ENCODE measurements around the gene MIGA2. TPM values are rescaled to one million over a fixed set of nuclear protein-coding genes. Genes with fewer than 3 reads are reported as not detected.

Gene MIGA2
- total RNA-seq, 1 experiment from 2014 or later = 23.7 TPM

GRCh38 chr9:129007035-129007765 is 29.2 kb upstream of the MIGA2 start:
- H3K9ac ChIP-seq (ENCODE audit: low read length) = no peak overlapping the region
- peak; percentile 25 for ATAC-seq
- H3K36me3 ChIP-seq (ENCODE audit: control insufficient read depth in 1 of 2, insufficient read depth in 2 of 2, low read length in 2 of 2) = peaks cover 14 to 36% of the 10 kb centered on the region in 2 experiments; a peak in 3 of 4 replicates
- no peak overlapping the region for H2AFZ ChIP-seq (ENCODE audit: low read depth, low read length, poor library complexity, severe bottlenecking)
- no peaks in the 10 kb centered on the region for H3K9me3 ChIP-seq (ENCODE audit: control insufficient read depth in 1 of 2, insufficient read depth in 1 of 2, low read depth in 1 of 2, low read length in 2 of 2)
- no peak overlapping the region for H3K4me3 ChIP-seq (replicated peaks in 1 of 2; ENCODE audit: low read depth in 1 of 2, low read length in 2 of 2)
- no peaks in the 10 kb centered on the region for H4K20me1 ChIP-seq (ENCODE audit: insufficient read depth)
- no peaks in the 10 kb centered on the region for H3K79me2 ChIP-seq (ENCODE audit: insufficient read depth, low read length)
- ChIA-PET CTCF (no interaction called here), RAD21 (ENCODE audit: low non-redundant PET in 1 of 2, low total read pairs in 2 of 2, uncharacterized antibody in 2 of 2, unreplicated experiment in 2 of 2) (no interaction called here), POLR2A (no interaction called here)
- intact Hi-C loops (cut with micrococcal nuclease) = no loop called here
- no peaks in the 10 kb centered on the region for H3K27me3 ChIP-seq (ENCODE audit: insufficient read depth, low read length)
- no peak for DNase-seq (ENCODE audit: low read depth, low spot score)
- H3K4me1 ChIP-seq (ENCODE audit: control insufficient read depth in 1 of 2, insufficient read depth in 2 of 2, low read length in 2 of 2) = no peaks in the 10 kb centered on the region
- TF ChIP-seq, protein P1, sequence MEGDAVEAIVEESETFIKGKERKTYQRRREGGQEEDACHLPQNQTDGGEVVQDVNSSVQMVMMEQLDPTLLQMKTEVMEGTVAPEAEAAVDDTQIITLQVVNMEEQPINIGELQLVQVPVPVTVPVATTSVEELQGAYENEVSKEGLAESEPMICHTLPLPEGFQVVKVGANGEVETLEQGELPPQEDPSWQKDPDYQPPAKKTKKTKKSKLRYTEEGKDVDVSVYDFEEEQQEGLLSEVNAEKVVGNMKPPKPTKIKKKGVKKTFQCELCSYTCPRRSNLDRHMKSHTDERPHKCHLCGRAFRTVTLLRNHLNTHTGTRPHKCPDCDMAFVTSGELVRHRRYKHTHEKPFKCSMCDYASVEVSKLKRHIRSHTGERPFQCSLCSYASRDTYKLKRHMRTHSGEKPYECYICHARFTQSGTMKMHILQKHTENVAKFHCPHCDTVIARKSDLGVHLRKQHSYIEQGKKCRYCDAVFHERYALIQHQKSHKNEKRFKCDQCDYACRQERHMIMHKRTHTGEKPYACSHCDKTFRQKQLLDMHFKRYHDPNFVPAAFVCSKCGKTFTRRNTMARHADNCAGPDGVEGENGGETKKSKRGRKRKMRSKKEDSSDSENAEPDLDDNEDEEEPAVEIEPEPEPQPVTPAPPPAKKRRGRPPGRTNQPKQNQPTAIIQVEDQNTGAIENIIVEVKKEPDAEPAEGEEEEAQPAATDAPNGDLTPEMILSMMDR (IDR thresholded peaks at IDR 0.05 in 2 of 3, conservative IDR thresholded peaks at IDR 0.05 in 1 of 3; ENCODE audit: borderline replicate concordance in 1 of 3, insufficient read depth in 1 of 3, low read depth in 2 of 3, low read length in 2 of 3) = no peak
- H3K27ac ChIP-seq (ENCODE audit: low read depth, low read length) = peak overlapping the region; percentile 50
- no TSS peak for BruUV-seq (replicated peaks)
- no peak overlapping the region for H3K4me2 ChIP-seq (ENCODE audit: low read length)
- H3K9me2 ChIP-seq (ENCODE audit: insufficient read depth) = no peaks in the 10 kb centered on the region

DNA sequence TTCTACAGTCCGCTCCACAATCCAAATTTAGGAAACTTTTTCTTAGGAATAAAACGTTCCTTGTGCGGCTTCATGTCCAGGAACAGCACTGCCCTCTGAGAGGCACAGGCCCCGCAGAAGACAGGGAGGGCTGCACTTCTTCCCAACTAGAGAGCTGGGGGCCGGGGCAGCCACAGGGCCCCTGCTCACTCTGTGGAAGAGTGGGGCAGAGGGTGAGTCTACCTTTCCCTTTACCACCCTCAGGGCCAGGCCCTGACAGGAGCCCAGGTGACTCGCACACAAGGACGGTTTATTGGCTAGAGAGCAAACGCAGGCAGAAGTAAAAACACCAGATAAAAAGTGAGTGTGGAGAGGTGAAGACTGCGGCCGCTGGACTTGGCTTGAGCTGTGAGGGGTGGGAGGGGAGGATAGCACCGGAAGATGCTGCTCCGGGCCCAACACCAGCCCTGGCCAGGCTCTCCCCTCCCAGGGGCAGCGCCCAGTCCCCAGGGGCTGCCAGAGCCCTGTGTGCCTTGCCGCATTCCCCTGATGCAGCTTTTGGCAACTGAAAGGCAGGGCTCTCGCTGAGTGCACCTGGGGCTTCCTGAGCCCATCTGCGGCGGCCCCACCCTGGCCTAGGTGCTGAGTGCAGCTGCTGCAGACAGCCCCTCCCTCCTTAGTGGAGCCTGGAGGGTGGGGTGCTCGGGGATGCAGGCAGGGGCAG is 28.5 kb upstream of the MIGA2 start:
- Histone ChIP-seq H3K9me2 (ENCODE audit: insufficient read depth) (no peaks in the 10 kb centered on the region), H2AFZ (ENCODE audit: low read depth, low read length, poor library complexity, severe bottlenecking) (no peak overlapping the region), H3K4me2 (ENCODE audit: low read length) (no peak overlapping the region), H3K27ac (ENCODE audit: low read depth, low read length) (no peak overlapping the region), H3K9ac (ENCODE audit: low read length) (no peak overlapping the region), H4K20me1 (ENCODE audit: insufficient read depth) (no peaks in the 10 kb centered on the region), H3K9me3 (ENCODE audit: control insufficient read depth in 1 of 2, insufficient read depth in 1 of 2, low read depth in 1 of 2, low read length in 2 of 2) (no peaks in the 10 kb centered on the region), H3K79me2 (ENCODE audit: insufficient read depth, low read length) (no peaks in the 10 kb centered on the region), H3K36me3 (ENCODE audit: control insufficient read depth in 1 of 2, insufficient read depth in 2 of 2, low read length in 2 of 2) (peaks cover 9 to 34% of the 10 kb centered on the region in 2 experiments; a peak in 3 of 4 replicates), H3K4me3 (replicated peaks in 1 of 2; ENCODE audit: low read depth in 1 of 2, low read length in 2 of 2) (no peak overlapping the region), H3K27me3 (ENCODE audit: insufficient read depth, low read length) (no peaks in the 10 kb centered on the region), H3K4me1 (ENCODE audit: control insufficient read depth in 1 of 2, insufficient read depth in 2 of 2, low read length in 2 of 2) (no peaks in the 10 kb centered on the region)
- no TSS peak for BruUV-seq (replicated peaks)
- DNase-seq (ENCODE audit: low read depth, low spot score) (no peak), ATAC-seq (no peak)
- intact Hi-C loops (cut with micrococcal nuclease) = no loop called here
- ChIA-PET RAD21 (ENCODE audit: low non-redundant PET in 1 of 2, low total read pairs in 2 of 2, uncharacterized antibody in 2 of 2, unreplicated experiment in 2 of 2) (no interaction called here), POLR2A (no interaction called here), CTCF (no interaction called here)
- TF ChIP-seq TCF7L2 (IDR thresholded peaks at IDR 0.05; ENCODE audit: borderline replicate concordance, extremely low read depth, insufficient read depth, insufficient read length) (no peak), RAD21 (IDR thresholded peaks at IDR 0.05; ENCODE audit: low read depth) (no peak), EZH2 (IDR thresholded peaks at IDR 0.05) (no peak), POLR2A (IDR thresholded peaks at IDR 0.05; ENCODE audit: borderline replicate concordance, extremely low read depth, insufficient read depth, insufficient read length) (no peak), MAX (IDR thresholded peaks at IDR 0.05) (no peak), POLR2AphosphoS5 (IDR thresholded peaks at IDR 0.05; ENCODE audit: low read depth, low read length) (no peak), ZNF274 (IDR thresholded peaks at IDR 0.05; ENCODE audit: low read depth, low read length) (no peak), ZFX (IDR thresholded peaks at IDR 0.05) (no peak), EZH2phosphoT487 (IDR thresholded peaks at IDR 0.05; ENCODE audit: borderline replicate concordance) (no peak), EGR1 (IDR thresholded peaks at IDR 0.05; ENCODE audit: low read depth) (no peak), JUND (IDR thresholded peaks at IDR 0.05) (no peak), ELF1 (IDR thresholded peaks at IDR 0.05; ENCODE audit: borderline replicate concordance, low read depth) (no peak)
- TF ChIP-seq, protein P2, sequence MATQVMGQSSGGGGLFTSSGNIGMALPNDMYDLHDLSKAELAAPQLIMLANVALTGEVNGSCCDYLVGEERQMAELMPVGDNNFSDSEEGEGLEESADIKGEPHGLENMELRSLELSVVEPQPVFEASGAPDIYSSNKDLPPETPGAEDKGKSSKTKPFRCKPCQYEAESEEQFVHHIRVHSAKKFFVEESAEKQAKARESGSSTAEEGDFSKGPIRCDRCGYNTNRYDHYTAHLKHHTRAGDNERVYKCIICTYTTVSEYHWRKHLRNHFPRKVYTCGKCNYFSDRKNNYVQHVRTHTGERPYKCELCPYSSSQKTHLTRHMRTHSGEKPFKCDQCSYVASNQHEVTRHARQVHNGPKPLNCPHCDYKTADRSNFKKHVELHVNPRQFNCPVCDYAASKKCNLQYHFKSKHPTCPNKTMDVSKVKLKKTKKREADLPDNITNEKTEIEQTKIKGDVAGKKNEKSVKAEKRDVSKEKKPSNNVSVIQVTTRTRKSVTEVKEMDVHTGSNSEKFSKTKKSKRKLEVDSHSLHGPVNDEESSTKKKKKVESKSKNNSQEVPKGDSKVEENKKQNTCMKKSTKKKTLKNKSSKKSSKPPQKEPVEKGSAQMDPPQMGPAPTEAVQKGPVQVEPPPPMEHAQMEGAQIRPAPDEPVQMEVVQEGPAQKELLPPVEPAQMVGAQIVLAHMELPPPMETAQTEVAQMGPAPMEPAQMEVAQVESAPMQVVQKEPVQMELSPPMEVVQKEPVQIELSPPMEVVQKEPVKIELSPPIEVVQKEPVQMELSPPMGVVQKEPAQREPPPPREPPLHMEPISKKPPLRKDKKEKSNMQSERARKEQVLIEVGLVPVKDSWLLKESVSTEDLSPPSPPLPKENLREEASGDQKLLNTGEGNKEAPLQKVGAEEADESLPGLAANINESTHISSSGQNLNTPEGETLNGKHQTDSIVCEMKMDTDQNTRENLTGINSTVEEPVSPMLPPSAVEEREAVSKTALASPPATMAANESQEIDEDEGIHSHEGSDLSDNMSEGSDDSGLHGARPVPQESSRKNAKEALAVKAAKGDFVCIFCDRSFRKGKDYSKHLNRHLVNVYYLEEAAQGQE (IDR thresholded peaks at IDR 0.05; ENCODE audit: low read depth) = no peak
